ENCODE measurements around the gene SLC16A7. TPM values are rescaled to one million over a fixed set of nuclear protein-coding genes. Genes with fewer than 3 reads are reported as not detected.

Gene SLC16A7
- total RNA-seq, 1 donor from 2014 or later, result 26.0 TPM

GRCh38 chr12:59575826-59576225 lies 20.0 kb upstream of the SLC16A7 start:
- H3K27ac ChIP-seq, result no peak overlapping the region
- no peak for DNase-seq
- H3K9me3 ChIP-seq, result no peaks in the 10 kb centered on the region
- no peaks in the 10 kb centered on the region for H3K36me3 ChIP-seq
- intact Hi-C loops (cut with DNase I), result no loop called here
- no peaks in the 10 kb centered on the region for H3K27me3 ChIP-seq
- no peaks in the 10 kb centered on the region for H3K4me1 ChIP-seq
- ATAC-seq, result no peak
- TF ChIP-seq CTCF (IDR thresholded peaks at IDR 0.05), result no peak
- no peak overlapping the region for H3K4me3 ChIP-seq

- no peak for ATAC-seq
- intact Hi-C loops (cut with DNase I), result no loop called here
- H3K4me1 ChIP-seq, result no peaks in the 10 kb centered on the region
These were observed 17.6 kb upstream of the SLC16A7 start for GRCh38 chr12:59578254-59578653.

GRCh38 chr12:59579631-59580030 lies 16.2 kb upstream of the SLC16A7 start:
- no peak for TF ChIP-seq CTCF (IDR thresholded peaks at IDR 0.05)
- DNase-seq (no peak), ATAC-seq (no peak)
- no peak overlapping the region for H3K4me3 ChIP-seq
- no peaks in the 10 kb centered on the region for H3K9me3 ChIP-seq
- H3K27me3 ChIP-seq, result no peaks in the 10 kb centered on the region
- H3K27ac ChIP-seq, result no peak overlapping the region
- no peaks in the 10 kb centered on the region for H3K36me3 ChIP-seq
- intact Hi-C loops (cut with DNase I), result no loop called here
- no peaks in the 10 kb centered on the region for H3K4me1 ChIP-seq

More at GRCh38 chr12:59578254-59578653, 17.6 kb upstream of the SLC16A7 start:
- H3K27me3 ChIP-seq, result no peaks in the 10 kb centered on the region
- no peak for TF ChIP-seq CTCF (IDR thresholded peaks at IDR 0.05)
- no peak for DNase-seq
- H3K9me3 ChIP-seq, result no peaks in the 10 kb centered on the region
- H3K27ac ChIP-seq, result no peak overlapping the region
- no peak overlapping the region for H3K4me3 ChIP-seq
- H3K36me3 ChIP-seq, result no peaks in the 10 kb centered on the region

- no peaks in the 10 kb centered on the region for H3K27me3 ChIP-seq
- no peak overlapping the region for H3K4me3 ChIP-seq
- TF ChIP-seq CTCF (IDR thresholded peaks at IDR 0.05), result no peak
- no peak overlapping the region for H3K27ac ChIP-seq
- intact Hi-C loops (cut with DNase I), result no loop called here
- DNase-seq, result no peak
- H3K9me3 ChIP-seq, result no peaks in the 10 kb centered on the region
- H3K36me3 ChIP-seq, result no peaks in the 10 kb centered on the region
- no peaks in the 10 kb centered on the region for H3K4me1 ChIP-seq
- no peak for ATAC-seq
These were observed 15.8 kb upstream of the SLC16A7 start for GRCh38 chr12:59580050-59580449.

- Histone ChIP-seq H3K27me3 (no peaks in the 10 kb centered on the region), H3K4me1 (no peaks in the 10 kb centered on the region), H3K27ac (no peak overlapping the region), H3K4me3 (no peak overlapping the region), H3K36me3 (no peaks in the 10 kb centered on the region), H3K9me3 (no peaks in the 10 kb centered on the region)
- intact Hi-C loops (cut with DNase I), result no loop called here
- no peak for TF ChIP-seq CTCF (IDR thresholded peaks at IDR 0.05)
- ATAC-seq (no peak), DNase-seq (no peak)
These were observed 12.7 kb upstream of the SLC16A7 start for GRCh38 chr12:59583003-59583712.

- intact Hi-C loops (cut with DNase I), result no loop called here
- Histone ChIP-seq H3K4me1 (no peaks in the 10 kb centered on the region), H3K27me3 (no peaks in the 10 kb centered on the region), H3K9me3 (no peaks in the 10 kb centered on the region), H3K36me3 (no peaks in the 10 kb centered on the region), H3K27ac (no peak overlapping the region), H3K4me3 (no peak overlapping the region)
- ATAC-seq (no peak), DNase-seq (no peak)
- TF ChIP-seq CTCF (IDR thresholded peaks at IDR 0.05), result no peak
These were observed 8.1 kb upstream of the SLC16A7 start for GRCh38 chr12:59587710-59588109.

All from upper lobe of right lung (tissue), 1 donor.